Measurements from ENCODE around the gene PPDPF. TPM values are rescaled to one million over a fixed set of nuclear protein-coding genes. Genes with fewer than 3 reads are reported as not detected.

The PPDPF gene
- total RNA-seq, 4 donors from 2014 or later, result 142 to 613 (median 338) TPM

- peaks cover 0 to 82% (median 0%) of the 10 kb centered on the region in 4 donors for H3K27me3 ChIP-seq
- 73 to 74% methylated on average over 6 to 10 of the region's 36 CpGs for WGBS, 2 donors
- intact Hi-C loops (cut with DNase I), result no loop called here
- H3K4me3 ChIP-seq, result peak overlapping the region in 1 of 4 donors; percentile 29
- H3K36me3 ChIP-seq, result no peaks in the 10 kb centered on the region
- DNase-seq, result no peak
- H3K9me3 ChIP-seq, result no peaks in the 10 kb centered on the region
- peaks cover 14 to 74% (median 33%) of the 10 kb centered on the region in 3 donors for H3K4me1 ChIP-seq
- H3K27ac ChIP-seq, result peak overlapping the region in 3 of 4 donors; percentile 5 to 39 (median 37)
- TF ChIP-seq POLR2A (IDR thresholded peaks at IDR 0.05) (peak in 1 of 4 donors; percentile 41), CTCF (IDR thresholded peaks at IDR 0.05) (no peak)
Observed at GRCh38 chr20:63542031-63542559, 21.5 kb downstream of the PPDPF start.

GRCh38 chr20:63542696-63543095, 22.1 kb downstream of the PPDPF start:
- intact Hi-C loops (cut with DNase I), result no loop called here
- WGBS, 2 donors, result 33 to 48% methylated on average over 1 to 7 of the region's 10 CpGs

GRCh38 chr20:63543131-63543530, 22.6 kb downstream of the PPDPF start:
- intact Hi-C loops (cut with DNase I), result no loop called here
- 60% methylated on average over 1 of the region's 10 CpGs; no CpG with 5 or more reads in 1 of the 2 donors for WGBS, 2 donors

More at GRCh38 chr20:63542696-63543095, 22.1 kb downstream of the PPDPF start:
- H3K4me3 ChIP-seq, result peak overlapping the region in 1 of 4 donors; percentile 29
- H3K27ac ChIP-seq, result peak overlapping the region in 3 of 4 donors; percentile 5 to 39 (median 37)
- H3K27me3 ChIP-seq, result peaks cover 0 to 82% (median 0%) of the 10 kb centered on the region in 4 donors
- no peak for TF ChIP-seq CTCF (IDR thresholded peaks at IDR 0.05)
- TF ChIP-seq POLR2A (IDR thresholded peaks at IDR 0.05), result no peak
- peaks cover 10 to 73% (median 28%) of the 10 kb centered on the region in 3 donors for H3K4me1 ChIP-seq
- no peaks in the 10 kb centered on the region for H3K36me3 ChIP-seq
- no peak for DNase-seq
- H3K9me3 ChIP-seq, result no peaks in the 10 kb centered on the region

GRCh38 chr20:63543733-63544132, 23.2 kb downstream of the PPDPF start:
- Histone ChIP-seq H3K27me3 (peaks cover 0 to 93% (median 0%) of the 10 kb centered on the region in 4 donors), H3K4me1 (peaks cover 3 to 67% (median 19%) of the 10 kb centered on the region in 3 donors), H3K27ac (no peak overlapping the region), H3K9me3 (no peaks in the 10 kb centered on the region), H3K4me3 (no peak overlapping the region), H3K36me3 (no peaks in the 10 kb centered on the region)
- DNase-seq, result no peak
- 87 to 88% methylated on average over 6 of the region's 6 CpGs for WGBS, 2 donors
- intact Hi-C loops (cut with DNase I), result no loop called here
- no peak for TF ChIP-seq POLR2A (IDR thresholded peaks at IDR 0.05)
- no peak for TF ChIP-seq CTCF (IDR thresholded peaks at IDR 0.05)

More at GRCh38 chr20:63543131-63543530, 22.6 kb downstream of the PPDPF start:
- DNase-seq, result no peak
- no peaks in the 10 kb centered on the region for H3K9me3 ChIP-seq
- H3K4me3 ChIP-seq, result no peak overlapping the region
- no peaks in the 10 kb centered on the region for H3K36me3 ChIP-seq
- peaks cover 9 to 73% (median 24%) of the 10 kb centered on the region in 3 donors for H3K4me1 ChIP-seq
- TF ChIP-seq POLR2A (IDR thresholded peaks at IDR 0.05) (no peak), CTCF (IDR thresholded peaks at IDR 0.05) (no peak)
- no peak overlapping the region for H3K27ac ChIP-seq
- peaks cover 0 to 87% (median 0%) of the 10 kb centered on the region in 4 donors for H3K27me3 ChIP-seq

GRCh38 chr20:63544241-63544957, 23.8 kb downstream of the PPDPF start:
- Histone ChIP-seq H3K4me3 (no peak overlapping the region), H3K36me3 (no peaks in the 10 kb centered on the region), H3K27ac (no peak overlapping the region), H3K4me1 (peaks cover 0 to 60% (median 15%) of the 10 kb centered on the region in 3 donors), H3K27me3 (peaks cover 0 to 94% (median 0%) of the 10 kb centered on the region in 4 donors), H3K9me3 (no peaks in the 10 kb centered on the region)
- 60 to 75% methylated on average over 2 to 4 of the region's 27 CpGs for WGBS, 2 donors
- DNase-seq, result no peak
- TF ChIP-seq CTCF (IDR thresholded peaks at IDR 0.05) (no peak), POLR2A (IDR thresholded peaks at IDR 0.05) (no peak)
- intact Hi-C loops (cut with DNase I), result no loop called here
